Subcutaneous adipose tissue (tissue), 4 donors: Measurements from ENCODE around the gene DTX1. TPM values are rescaled to one million over a fixed set of nuclear protein-coding genes. Genes with fewer than 3 reads are reported as not detected.

Experiments
- total RNA-seq, 4 donors: library from RNA; depleted of rRNA; stranded (reverse); fragments of >200 nt; gene quantifications; one replicate each; pipeline ENCODE4 v1.1.0, GENCODE V29; 2016
- TF ChIP-seq, protein P1 (sequence below): fragments of 450-650 bp; IDR thresholded peaks from one replicate; pipeline ENCODE4 v1.5.1; 2016; ENCODE audit warnings: low read depth, mild to moderate bottlenecking, control low read depth, antibody characterized with exemption, moderate library complexity

DTX1 gene
- total RNA-seq, 4 donors from 2014 or later = 20.2 to 137 (median 46.2) TPM

DNA sequence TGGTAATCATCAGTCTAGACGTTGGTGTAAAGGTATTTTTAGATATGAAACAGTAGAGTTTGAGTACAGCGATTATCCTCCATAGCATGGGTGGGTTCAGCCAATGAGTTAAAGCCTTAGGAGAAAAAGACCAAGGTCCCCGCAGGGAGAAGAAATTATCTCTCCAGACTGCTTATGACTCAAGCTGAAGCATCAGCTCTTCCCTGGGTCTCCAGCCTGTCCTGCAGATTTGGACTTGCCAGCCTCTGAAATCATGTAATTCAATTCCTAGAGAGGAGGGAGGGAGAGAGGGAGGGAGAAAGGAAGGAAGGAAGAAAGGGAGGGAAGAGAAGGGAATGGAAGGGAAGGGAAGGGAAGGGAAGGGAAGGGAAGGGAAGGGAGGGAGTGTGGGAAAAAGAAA lies 12.0 kb upstream of the DTX1 start:
- TF ChIP-seq, protein P1, sequence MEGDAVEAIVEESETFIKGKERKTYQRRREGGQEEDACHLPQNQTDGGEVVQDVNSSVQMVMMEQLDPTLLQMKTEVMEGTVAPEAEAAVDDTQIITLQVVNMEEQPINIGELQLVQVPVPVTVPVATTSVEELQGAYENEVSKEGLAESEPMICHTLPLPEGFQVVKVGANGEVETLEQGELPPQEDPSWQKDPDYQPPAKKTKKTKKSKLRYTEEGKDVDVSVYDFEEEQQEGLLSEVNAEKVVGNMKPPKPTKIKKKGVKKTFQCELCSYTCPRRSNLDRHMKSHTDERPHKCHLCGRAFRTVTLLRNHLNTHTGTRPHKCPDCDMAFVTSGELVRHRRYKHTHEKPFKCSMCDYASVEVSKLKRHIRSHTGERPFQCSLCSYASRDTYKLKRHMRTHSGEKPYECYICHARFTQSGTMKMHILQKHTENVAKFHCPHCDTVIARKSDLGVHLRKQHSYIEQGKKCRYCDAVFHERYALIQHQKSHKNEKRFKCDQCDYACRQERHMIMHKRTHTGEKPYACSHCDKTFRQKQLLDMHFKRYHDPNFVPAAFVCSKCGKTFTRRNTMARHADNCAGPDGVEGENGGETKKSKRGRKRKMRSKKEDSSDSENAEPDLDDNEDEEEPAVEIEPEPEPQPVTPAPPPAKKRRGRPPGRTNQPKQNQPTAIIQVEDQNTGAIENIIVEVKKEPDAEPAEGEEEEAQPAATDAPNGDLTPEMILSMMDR = no peak

DNA sequence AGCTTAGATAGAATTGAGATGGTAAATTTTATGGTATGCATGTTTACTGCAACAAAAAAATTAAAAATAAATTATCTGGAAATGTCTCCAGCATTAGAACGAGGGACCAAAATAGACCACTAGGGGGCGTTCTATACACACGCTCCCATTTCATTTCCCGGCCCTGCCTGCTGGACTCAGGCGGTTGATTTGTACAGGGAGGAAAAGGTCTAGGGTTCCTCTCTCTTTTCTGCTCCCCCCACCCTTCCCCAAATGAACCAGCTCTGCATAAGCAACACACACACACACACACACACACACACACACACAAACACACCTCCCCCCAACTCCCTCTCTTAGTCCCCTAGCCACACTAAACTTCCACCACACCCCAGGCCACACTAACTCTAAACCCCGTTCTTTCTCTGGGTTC lies 7.8 kb upstream of the DTX1 start:
- TF ChIP-seq, protein P1 = no peak

DNA sequence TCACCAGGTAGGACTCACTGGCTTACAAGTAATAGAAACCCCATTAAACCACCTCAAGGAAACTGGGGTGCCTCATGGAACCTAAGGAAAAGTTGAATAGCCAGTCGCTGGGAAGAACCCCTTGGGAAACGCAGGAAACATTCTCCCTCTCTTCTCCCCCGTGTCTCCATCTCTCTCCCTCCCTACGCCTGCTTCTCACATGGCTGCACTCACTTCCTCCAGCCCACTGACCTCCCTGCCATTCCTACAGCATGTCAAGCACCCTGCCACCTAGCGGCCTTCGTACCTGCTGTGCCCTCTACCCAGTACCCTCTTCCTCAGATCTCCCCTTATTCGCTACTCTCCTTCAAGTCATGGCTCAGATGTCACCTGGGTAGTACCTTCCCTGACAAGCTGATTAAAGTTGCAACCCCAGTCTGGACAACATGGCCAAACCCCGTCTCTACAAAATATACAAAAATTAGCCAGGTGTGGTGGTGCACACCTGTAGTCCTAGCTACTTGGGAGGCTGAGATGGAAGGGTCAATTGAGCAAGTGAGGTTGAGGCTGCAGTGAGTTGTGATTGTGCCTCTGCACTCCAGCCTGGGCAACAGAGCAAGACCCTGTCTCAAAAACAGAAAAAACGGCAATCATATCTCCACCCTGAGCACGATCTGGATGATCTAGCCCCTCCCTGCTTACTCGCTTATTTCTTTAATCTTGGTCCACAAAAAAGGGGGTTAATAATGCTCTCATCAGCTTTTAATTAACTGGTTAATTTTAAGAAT lies 6.4 kb upstream of the DTX1 start:
- TF ChIP-seq, protein P1 = no peak

GRCh38 chr12:113050795-113051194 lies 5.7 kb upstream of the DTX1 start:
- TF ChIP-seq, protein P1 = no peak

GRCh38 chr12:113051759-113052158 lies 4.8 kb upstream of the DTX1 start:
- TF ChIP-seq, protein P1 = no peak

- TF ChIP-seq, protein P1 = no peak
Observed at GRCh38 chr12:113052326-113052725, 4.2 kb upstream of the DTX1 start.

DNA sequence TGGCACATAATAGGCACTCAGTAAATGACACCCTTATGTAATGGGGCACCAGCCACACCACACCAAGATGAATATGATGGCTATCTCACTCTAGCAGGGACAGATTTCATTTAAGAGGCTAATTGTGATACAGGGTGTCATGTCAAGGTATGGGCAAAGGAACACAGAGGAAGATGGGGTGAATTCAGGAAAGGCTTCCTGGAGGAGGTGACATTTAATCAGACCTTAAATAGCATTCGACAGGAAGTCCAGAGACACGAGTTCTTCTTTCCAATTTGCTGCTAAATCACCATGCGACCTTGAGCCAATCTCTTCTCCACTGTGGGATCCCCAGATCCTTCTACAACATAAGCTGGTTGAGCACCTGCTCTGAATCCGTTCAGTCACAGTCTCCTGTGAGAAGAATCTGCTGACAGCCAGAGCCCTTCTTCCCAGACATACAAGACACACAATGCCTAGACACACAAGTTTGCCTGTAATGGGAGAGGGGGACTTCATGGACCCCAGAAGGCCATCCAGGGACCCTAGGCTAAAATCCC lies 1.5 kb upstream of the DTX1 start:
- TF ChIP-seq, protein P1 = no peak
